Peyer's patch (tissue), 4 donors: ENCODE measurements around the gene EIF3J.

Experiments
- CTCF ChIP-seq, 6 experiments: fragments of 450-650 bp in 4 of 6; fragments of 200-600 bp in 2 of 6; sonication (generic) in 1 of 6; IDR thresholded peaks; one replicate each; pipeline ENCODE4 v1.5.1; 2017 to 2019; ENCODE audit warnings: antibody characterized with exemption in 6 of 6, mild to moderate bottlenecking in 3 of 6, moderate library complexity in 1 of 6
- POLR2A ChIP-seq, 2 donors: fragments of 450-650 bp; IDR thresholded peaks; one replicate each; pipeline ENCODE4 v1.5.1; 2017; ENCODE audit warnings: antibody characterized with exemption in 2 of 2, mild to moderate bottlenecking in 2 of 2, moderate library complexity in 2 of 2

- TF ChIP-seq CTCF (IDR thresholded peaks at IDR 0.05): no peak
- TF ChIP-seq POLR2A (IDR thresholded peaks at IDR 0.05): no peak
These were observed 5.6 kb downstream of the EIF3J start for GRCh38 chr15:44542596-44542995.
